ENCODE results near the gene RAB1B.

The RAB1B gene

DNA sequence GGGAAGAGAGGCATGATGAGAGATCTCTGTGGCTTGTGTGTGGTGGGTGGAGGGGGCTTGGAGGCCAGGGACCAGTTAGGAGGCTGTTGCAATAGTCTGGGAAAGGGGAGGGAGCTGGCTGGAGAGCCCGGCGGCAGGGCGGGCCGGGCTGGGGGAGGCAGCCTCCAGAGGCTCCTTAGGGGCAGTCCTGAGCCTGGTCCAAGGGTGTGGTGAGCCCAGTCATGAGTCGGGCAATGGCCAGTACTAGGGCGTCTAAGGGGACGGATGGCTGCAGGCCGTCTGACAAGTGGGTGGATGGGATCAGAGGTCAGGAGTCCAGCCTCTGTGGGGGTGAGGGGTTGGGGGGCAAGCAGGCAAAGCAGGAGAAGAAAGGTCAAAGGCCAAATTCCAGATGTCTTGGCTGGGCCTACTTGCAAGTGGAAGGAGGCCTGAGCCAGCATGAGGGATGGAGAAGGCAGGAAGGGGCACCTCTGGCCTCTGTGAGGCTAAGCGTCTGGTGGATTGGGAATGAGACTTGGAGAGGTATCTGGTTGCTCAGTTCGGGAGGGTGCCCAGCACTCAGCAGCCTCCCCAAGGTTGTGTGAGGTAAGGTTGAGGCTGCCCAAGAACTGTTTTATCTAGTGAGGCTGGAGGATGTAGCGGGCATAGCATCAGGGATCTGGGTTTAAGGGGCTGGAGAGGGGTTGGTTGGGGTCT is 54.4 kb downstream of the RAB1B start:
- no peak for DNase-seq (ENCODE audit: low read depth)

DNA sequence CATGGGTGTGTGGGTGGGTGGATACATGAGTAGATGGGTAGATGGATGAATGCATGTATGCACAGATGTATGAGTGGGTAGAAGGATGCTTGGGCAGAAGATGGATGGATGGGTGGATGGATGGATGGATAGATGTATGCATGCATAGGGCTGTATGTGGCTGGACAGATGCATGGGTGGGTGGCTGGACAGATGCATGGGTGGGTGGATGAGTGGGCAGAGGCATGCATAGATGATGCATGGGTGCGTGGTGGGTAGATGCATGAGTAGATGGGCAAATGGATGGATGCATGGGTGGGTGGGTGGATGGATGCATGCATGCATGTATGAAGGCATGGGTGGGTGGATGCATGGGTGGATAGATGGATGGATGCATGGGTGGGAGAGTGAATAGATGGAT is 55.2 kb downstream of the RAB1B start:
- no peak for DNase-seq (ENCODE audit: low read depth)

DNA sequence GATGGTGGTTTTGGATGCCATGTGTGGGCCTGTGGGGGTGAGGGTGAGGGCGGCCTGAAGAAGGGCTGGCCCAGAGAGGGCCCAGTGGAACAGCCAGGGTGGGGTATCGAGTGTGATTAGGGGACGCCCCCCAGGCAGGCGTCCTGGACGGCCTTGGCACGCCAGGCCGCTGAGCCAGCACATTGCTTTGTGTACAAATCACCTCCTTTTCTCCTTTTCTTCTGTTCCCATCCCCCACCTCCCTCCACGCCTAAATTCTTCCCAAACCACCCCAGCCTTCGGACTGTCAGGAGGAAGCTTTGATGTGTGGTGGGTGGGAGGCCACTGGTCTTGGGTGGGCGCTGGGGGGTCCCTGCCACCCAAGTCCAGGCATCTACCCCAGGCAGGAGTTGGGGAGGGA is 56.2 kb downstream of the RAB1B start:
- no peak for DNase-seq (ENCODE audit: low read depth)

GRCh38 chr11:66325263-66325671 is 56.8 kb downstream of the RAB1B start:
- no peak for DNase-seq (ENCODE audit: low read depth)

- DNase-seq (ENCODE audit: low read depth): no peak
Measured at GRCh38 chr11:66326261-66327111, 58.0 kb downstream of the RAB1B start.
